GM21447 (cell line): ENCODE data around the gene PPFIA4.

Experiments
- ATAC-seq: cut with Tn5 transposase; IDR thresholded peaks from one replicate; pipeline ENCODE4 v1.9.1; 2021; ENCODE audit not compliant: unreplicated experiment

PPFIA4 gene

DNA sequence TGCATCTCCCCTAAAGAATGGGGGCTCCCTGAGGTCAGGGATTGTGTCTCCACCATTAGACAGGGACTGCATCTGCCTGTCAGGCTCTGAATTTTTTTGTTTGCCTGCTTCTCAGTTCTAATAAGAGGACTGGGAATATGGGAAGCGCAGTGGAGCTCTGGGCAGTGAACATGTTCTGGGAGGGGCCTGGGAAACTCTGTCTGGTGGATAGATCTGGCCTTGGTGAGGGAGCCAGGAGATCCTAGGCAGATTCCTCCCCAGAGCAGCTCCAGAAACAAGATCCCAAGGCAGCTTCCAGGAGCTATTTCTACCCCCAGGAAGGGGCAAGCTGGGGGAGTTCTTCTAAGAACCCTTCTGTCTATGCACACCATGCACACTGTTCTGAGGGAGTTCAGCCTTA is 72.2 kb downstream of the PPFIA4 start:
- no peak for ATAC-seq

DNA sequence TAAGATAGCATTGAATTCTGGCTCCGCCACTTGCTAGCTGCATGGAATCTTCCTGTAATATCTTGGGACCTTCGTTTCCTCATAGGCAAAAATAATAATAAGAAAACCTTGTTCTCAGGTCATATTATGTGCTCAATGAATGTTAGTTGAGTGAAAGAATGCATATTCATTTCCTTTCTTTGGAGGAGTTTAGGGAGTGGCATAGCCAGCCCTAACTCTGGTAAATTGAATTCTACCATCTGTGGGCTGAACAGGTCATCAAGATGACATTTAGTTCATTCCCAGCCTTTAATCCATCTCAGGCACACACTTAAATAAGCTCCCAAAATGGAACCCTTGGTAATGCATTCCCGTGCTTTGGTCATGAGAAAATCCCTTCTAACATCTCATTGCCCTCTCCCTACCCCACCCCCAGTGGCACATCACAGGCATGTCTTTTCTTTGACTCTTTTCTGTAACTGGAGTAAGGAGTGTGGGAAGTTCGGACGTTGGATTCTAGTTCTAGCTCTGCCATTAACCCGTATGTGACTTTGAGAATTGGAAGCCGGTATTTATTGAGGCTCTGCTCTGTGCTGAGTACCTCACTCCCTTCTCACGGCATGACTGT is 72.7 kb downstream of the PPFIA4 start:
- no peak for ATAC-seq

DNA sequence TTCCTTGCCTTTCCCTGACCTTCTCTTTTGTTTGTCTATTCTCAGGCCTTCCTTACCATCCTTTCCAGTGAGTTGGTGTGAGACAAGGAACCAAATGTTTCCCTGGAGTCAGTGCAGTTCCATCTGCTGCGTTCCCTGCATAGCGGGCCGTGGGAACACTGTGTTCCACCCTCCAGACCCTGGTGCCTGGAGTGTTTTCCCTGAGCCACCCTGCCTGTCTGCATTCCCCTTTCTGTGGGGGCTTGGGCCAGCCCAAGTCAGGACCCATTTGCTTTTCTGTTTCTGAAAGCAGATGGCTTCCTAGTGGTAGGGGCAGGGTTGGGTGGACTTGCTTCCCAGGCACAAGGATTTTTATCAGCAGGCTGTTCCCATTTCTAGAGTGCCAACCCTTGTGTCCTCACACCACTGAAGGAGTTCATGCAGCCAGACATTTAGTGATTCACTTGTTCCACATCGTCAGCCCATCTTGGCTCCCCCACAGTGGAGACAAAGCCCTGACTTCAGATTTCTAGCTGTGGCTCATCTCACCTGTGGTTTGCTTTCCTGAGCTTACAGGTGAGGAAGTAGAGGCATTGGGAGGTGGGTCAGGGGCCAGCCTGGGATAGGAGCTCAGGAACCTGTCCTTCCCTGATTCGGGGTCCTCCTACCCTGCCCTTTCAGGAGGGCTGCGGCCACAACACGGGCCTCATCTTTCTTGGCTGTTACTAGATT is 73.7 kb downstream of the PPFIA4 start:
- no peak for ATAC-seq

DNA sequence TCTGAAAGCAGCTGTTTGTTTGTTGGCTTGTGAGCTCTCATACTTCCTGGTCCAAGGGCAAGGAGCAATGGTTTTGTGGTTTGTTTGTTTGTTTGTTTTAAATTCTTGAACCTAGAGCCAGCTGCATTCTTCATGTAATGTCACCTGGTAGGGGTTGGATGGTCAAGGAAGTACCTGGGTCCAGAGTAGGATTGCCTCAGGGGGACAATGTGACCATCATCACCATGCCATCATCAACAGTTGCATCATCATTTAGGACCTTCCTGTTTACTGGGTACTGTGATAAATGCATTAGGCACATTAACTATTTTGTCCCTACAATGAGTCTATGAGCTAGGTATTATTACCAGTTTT is 74.2 kb downstream of the PPFIA4 start:
- no peak for ATAC-seq

DNA sequence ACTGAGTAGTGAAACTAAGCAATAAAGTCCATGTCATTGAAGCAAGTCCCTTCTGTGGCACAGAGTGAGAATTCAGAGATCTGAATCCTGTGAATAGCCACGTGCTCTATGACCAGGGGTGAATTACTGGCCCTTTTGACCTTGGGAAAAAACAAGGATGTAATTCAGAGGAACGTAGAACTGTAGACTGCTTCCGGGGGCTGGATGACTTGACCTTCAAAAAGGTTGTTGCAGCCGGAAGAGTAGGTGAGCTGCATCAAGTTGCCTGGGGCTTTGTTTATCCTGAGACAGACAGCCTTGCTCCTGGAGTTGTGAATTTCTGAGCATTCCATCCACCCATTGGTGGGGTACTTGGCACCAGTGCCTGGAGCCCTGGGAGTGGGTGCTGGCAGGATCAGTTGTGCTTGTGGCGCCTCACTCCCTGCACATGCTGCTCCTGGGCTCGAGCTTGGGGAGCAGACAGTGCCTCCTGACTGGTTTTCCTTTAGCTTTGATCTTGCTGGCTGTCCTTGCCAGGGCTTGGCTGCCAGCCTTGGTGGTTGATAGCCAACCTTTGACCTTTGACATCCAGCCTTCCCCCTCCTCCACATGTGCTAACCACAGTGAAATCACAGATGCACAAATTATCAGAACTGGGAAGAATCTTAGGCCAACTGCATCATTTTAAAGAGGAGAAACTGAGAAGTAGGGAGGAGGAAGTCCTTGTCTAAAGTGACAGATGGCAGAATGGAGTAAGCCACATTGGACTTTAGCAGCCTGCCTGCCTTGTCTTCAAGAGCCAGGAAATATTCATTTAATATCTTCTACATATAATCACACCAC is 75.7 kb downstream of the PPFIA4 start:
- no peak for ATAC-seq

DNA sequence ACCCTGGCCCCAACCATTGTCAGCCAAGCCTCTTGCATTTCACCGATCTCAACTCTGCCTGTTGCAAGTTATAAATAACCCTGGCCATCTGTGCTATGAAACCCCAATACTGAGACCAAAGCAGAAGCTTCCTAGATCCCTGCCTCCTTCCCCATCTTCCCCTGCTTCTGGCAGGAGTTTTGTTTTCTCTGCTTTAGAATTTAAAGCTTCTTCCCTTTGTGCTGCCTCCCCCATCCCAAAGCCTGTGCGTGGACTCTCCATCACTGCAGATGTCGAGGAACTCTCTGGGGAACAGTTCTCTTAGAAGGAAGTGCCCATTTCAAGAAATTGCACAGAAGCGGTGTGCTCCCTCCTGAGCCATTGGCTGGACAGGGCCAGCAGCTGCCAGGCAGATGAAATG is 76.9 kb downstream of the PPFIA4 start:
- no peak for ATAC-seq

DNA sequence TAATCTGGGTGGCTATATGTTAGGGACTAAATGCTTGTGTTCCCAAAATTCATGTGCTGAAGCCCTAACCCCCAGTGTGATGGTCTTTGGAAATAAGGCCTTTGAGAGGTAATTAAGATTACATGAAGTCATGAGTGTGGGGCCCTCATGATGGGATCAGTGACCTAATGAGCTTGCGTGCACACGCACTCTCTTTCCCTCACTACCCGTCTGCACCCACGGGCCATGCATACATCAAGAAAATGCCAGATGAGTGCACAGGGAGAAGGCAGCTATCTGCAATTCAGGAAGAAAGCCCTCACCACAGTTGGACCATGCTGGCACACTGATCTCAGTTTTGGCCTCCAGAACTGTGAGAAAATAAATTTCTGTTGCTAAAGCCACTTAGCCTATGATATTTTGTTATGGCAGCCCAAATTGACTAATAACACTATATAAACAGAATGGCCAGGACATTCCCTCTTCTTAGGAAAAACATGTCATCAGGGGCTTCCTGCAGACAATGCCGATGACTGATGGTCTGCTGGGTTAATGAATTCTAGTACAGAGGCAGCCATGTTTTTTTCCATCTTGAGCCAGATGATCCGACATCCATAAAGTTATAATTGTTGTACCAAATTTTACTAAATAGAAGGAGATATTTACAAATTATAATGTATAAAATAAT is 77.7 kb downstream of the PPFIA4 start:
- no peak for ATAC-seq

DNA sequence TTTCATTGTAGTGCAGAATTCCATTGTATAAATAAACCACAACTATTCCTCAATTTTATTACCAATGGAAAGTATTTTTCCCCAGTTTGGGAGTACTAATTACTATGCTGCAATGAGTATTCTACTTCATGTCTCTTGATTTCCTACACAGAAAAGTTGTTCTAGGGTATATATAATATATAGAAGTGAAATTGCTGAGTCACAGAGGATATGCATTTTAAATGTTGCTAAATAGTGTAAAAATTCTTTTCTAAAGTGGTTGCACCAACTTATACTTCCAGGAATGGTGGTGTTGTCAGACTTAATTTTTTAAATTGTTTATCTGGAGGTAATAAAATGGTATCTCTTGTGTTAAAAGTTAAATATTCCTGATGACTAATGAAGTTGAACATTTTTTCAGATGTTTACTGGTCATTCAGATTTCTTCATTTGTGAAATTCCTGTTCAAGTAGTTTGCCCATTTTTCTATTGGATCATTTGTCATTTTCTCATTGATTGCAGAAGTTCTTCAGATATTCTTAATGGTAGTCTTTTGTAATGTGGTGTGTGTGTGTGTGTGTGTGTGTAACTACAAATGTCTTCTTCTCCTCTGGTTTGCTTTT is 78.6 kb downstream of the PPFIA4 start:
- ATAC-seq, result no peak

DNA sequence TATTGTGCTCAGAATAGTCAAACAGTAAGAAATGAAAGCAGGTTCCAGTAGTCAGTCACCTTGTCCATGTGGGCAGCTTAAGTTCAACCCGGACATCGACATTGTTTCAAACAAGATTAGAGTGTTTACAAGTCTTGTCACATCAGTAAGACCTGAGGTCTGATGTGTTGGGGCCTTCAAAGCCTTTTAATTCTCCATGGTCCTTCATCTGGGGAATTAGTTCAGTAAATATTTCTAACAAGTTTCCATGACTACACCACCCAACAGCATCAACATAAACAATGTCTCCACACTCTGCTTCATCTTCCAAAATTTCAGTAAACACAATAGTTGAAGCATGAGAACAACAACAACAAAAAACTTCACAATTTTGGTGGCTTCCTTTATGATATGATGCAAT is 86.2 kb downstream of the PPFIA4 start:
- ATAC-seq, result no peak

DNA sequence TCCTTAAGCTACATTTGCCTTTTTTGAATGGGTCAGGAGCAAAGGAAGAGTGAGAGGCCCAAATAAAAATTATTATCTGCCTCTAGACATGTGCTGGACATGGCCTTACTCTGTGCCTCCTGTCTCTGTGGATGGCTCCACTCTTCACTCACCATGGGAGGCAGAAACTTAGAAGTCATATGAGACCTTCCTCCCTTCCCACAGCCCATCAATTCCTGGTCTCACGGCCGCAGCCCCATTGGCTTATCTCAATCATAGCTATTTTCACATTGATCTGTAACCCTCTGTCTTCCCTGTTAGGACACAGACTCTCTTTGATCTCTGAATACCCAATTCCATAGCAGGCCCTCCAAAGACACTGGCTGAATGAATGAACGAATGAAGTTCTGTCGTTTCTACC is 87.0 kb downstream of the PPFIA4 start:
- ATAC-seq, result no peak

DNA sequence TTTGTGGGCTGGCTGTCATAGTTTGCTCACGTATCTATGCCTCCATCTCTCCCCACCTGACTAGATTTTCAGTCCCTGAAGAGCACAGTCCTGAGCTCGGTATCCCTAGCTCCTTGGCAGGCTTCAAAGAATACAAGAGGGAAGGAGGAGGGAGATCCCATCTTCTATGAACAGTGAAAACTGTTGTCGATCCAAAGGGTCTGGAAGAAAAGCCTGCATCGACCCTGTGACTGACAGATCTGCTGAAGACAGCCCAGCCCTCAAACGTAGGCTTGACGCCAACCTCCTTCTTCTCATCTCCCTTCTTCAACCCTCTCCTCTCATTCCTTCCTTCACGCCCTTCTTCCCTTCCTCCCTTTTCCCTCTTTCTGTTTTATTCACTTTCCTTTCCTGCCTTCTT is 87.9 kb downstream of the PPFIA4 start:
- no peak for ATAC-seq

DNA sequence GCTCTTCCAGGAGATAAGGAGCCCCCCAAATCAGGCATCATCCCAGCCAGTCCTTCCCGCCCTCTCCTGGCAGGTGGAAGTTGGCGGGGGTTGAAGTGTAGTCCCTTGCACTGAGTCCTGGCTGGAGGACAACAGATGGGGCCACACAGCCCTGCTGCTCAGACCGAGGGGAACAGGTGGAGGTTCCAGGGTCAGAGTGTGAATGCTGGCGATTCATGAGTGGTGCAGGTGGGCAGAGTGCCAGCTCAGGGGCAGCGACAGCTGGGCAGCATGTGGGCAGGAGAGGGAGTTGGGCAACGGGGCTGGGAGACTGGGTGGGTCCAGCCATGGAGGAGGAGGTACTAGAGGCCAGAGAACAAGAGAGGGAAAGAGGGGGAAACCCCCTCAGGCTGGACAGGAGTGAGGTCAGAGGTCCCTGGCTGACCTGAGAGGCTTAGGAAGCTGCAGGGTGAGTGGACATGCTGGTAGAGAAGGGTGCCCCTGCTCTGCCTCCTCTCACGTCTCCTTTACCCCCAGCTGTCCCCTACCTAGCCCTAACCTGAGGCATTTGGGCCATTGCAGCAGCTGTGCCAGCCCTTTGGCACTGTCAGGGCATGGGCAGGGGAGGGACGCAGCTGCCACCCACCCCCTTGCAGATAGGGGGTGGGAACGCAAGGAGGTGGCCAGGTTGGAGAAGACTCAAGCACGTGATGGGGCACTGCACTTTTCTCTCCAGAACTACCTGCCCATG is 90.0 kb downstream of the PPFIA4 start:
- ATAC-seq, result no peak

DNA sequence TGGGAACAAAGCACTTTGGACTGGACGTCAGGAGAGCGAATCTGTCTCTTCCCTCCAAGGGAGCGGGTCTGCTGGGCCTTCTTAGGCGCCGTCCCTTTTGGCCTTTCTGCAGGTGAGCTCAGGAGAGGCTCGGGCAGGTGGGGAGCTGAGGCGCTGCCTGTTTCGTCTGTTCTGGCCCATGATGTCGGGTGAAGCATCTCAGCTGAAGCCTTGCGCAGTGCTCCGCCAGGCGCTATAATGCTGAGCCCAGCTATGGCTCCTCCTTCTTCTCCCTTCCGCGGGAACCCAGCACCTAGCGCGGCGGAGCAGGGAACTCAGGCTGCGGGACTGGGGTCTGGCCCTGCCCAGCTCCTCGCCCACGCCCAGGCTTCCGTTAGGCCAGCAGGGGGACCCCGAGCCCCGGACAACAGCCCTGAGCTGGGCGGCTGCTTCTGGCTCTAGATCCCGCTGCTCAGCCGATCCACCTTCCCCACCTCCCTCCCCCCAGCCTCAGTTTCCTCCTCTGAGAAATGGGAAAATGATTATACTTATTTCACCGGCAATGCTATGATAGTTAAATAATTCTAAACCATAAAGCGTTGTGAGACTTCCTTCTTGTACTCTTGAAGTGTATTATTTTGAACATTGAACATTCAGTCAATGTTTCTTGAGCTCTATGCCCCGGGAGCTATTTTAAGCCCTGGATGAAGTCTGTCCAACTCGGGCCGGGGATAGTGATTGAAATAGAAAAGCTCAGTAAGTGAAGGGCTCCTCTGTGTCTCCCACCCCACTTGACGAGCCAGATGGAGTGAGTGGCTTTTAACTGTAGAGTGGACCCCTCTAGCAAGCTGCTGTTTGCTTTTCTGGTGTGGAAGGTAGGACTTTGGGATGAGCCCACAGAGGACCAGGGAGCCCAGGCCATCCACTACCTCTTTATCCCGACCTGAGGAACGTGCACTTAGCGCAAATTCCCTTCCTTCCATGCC is 91.6 kb downstream of the PPFIA4 start:
- ATAC-seq, result no peak

DNA sequence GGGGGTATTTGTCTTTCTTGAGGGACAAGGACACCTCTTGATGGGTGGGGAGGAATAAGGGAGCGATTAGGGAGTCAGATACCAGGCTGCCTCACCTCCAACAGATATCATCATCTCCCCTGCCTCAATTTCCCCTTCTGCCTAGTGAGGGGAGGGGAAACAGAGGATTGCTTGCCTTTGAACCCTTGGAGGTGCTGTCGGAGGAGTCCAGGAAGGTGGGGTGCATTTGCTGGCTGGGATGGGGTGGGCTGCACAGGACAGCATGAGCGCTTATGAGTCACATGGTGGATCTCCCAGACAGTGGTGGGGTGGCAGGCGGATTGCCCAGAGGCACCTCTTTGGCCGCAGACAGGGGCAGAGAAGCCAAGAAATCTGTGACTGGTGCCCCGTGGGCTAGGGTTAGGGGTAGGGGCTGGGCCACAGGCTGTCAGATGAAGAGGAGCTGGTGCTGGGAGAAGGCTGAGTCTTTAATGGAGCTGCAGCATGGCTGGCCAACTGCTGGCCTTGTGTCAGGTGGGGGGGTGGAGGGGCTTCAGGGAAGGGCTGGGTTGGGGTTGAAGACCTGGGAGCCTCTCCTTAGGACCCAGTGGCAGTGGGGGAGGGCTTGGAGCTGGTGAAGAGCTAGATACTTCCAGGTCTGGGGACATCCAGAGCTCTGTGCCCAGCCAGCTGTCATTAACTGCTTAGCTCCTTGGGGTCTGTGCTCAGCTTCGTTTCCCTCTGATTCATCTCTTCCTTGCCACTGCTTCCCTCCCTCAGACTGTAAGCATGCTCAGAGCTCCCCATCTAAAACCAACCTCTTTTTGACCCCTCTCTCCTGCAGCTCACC is 94.2 kb downstream of the PPFIA4 start:
- ATAC-seq, result no peak

DNA sequence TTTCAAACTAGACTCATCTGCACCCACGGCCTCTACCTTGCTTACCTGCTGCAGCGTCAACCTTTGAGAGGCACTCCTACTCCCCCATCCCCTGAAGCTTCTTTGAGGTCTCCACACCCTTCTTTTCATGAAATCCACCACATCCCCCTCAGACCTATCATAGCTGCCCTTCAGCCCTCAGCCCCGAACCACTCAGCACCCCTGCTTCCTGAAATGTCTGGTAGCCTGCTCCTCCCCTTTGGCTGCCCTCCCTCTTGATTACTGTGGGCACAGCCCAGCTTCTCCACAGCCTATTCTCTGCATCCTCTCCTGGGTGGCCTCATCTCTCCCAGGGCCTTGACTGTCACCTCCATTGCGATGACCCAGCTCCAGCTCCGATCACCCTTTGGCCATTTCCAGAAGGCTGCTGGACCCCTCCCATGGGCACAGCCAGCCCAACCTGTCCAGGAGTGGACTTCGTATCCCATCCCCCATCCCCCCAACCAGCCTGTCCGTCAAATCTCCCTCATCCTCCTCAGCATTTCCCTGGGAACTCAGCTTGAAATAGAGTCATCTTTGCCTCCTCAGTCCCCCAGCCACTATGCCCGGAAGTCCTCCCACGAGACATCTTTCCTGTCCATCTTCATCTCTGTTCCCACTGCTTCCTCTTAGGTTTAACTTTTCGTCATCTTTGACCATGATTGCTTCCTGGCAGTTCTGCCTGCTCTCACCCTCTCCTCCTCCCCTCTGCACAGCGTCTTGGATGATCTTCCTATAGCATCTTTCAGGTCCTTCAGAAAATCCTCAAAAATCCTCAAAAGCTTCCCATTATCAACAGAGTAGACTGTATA is 95.1 kb downstream of the PPFIA4 start:
- no peak for ATAC-seq

DNA sequence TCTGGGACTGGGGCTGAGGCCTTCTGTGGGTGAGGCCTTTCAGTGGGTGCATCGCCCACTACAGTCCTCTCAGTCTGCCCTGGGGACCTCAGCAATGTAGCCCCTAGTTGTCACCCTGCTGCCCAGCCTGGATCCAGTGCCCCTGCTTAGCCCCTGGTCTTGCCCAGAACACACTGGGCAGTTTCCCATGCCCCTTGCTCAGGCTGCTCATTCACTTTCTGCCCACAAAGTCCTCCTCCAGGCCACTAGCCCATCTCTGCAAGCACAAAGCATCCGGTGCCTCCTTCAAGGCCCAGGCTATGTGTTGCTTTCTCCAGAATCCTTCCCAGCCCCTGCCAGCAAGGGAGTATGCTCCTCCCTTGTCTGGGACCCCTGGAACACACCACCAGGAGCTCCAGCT is 95.9 kb downstream of the PPFIA4 start:
- ATAC-seq, result no peak

DNA sequence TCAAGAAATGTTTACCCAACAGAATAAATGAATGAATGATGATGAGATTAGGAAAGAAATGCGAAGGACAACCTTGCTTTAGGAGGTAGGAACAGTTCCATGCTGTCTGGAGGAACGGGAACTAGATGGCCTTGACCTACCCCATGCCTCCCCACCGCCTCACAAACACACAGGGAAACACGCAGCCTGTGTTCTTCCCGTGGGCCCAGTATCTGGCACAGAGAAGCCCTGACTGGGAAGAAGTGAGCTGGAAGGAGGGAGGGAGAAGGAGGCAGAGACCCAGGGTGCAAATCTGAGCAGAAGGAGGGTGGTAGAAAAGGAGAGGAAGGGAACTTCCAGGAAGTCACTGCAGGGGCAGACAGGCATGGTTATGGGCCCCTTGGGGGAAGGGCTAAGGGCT is 97.7 kb downstream of the PPFIA4 start:
- no peak for ATAC-seq
